ENCODE data around the gene FAM83B. TPM values are rescaled to one million over a fixed set of nuclear protein-coding genes. Genes with fewer than 3 reads are reported as not detected.

Gene FAM83B
- polyA plus RNA-seq, 1 of the 3 experiments (the other 2 are of a cell fraction): not detected

GRCh38 chr6:54847799-54848597 is 1.4 kb downstream of the FAM83B start (continued):
- TF ChIP-seq USF1 (IDR thresholded peaks at IDR 0.05; ENCODE audit: borderline replicate concordance, low read depth): no peak

GRCh38 chr6:54850114-54850513 is 3.5 kb downstream of the FAM83B start:
- CTCF ChIA-PET: no interaction called here
- 4% methylated on average over 2 of the region's 2 CpGs for WGBS (ENCODE audit: low lambda C conversion rate)
- no peak for DNase-seq

More at GRCh38 chr6:54850114-54850513, 3.5 kb downstream of the FAM83B start:
- Histone ChIP-seq H4K20me1 (ENCODE audit: insufficient read depth) (no peaks in the 10 kb centered on the region), H3K4me3 (ENCODE audit: low read depth in 2 of 2, low read length in 1 of 2) (no peak overlapping the region), H3K9me3 (no peaks in the 10 kb centered on the region), H3K27me3 (ENCODE audit: insufficient read depth) (peaks cover 22% of the 10 kb centered on the region), H3K36me3 (replicated peaks in 1 of 2; ENCODE audit: control insufficient read depth in 1 of 2, insufficient read depth in 2 of 2, low read length in 1 of 2) (no peaks in the 10 kb centered on the region), H3K9me2 (no peaks in the 10 kb centered on the region), H3K79me2 (ENCODE audit: insufficient read depth) (no peaks in the 10 kb centered on the region), H3K9ac (no peak overlapping the region), H3F3A (replicated peaks; ENCODE audit: insufficient read depth) (no peaks in the 10 kb centered on the region), H3K4me1 (ENCODE audit: control insufficient read depth in 1 of 2, insufficient read depth in 2 of 2, low read depth in 1 of 2, low read length in 1 of 2) (no peaks in the 10 kb centered on the region), H3K4me2 (no peak overlapping the region), H3K27ac (ENCODE audit: low read depth in 2 of 2, low read length in 1 of 2) (no peak overlapping the region), H2AFZ (ENCODE audit: low read depth) (no peak overlapping the region)
- TF ChIP-seq MEF2A (IDR thresholded peaks at IDR 0.05; ENCODE audit: borderline replicate concordance, low read depth): no peak
- no peak for TF ChIP-seq POLR2AphosphoS5 (IDR thresholded peaks at IDR 0.05; ENCODE audit: low read depth, low read length)
- TF ChIP-seq RAD21 (IDR thresholded peaks at IDR 0.05; ENCODE audit: low read length): no peak
- no peak for TF ChIP-seq USF1 (IDR thresholded peaks at IDR 0.05; ENCODE audit: borderline replicate concordance, low read depth)
- no peak for TF ChIP-seq NFIC (IDR thresholded peaks at IDR 0.05; ENCODE audit: borderline replicate concordance)
- no peak for TF ChIP-seq MAX (IDR thresholded peaks at IDR 0.05; ENCODE audit: low read depth)
- TF ChIP-seq REST (IDR thresholded peaks at IDR 0.05; ENCODE audit: low read depth, low read length): no peak
- TF ChIP-seq EZH2phosphoT487 (IDR thresholded peaks at IDR 0.05; ENCODE audit: borderline replicate concordance, low read depth): no peak
- TF ChIP-seq CHD2 (IDR thresholded peaks at IDR 0.05; ENCODE audit: low read length, partially characterized antibody): no peak
- TF ChIP-seq ZBTB33 (IDR thresholded peaks at IDR 0.05; ENCODE audit: borderline replicate concordance, low read depth): no peak
- no peak for TF ChIP-seq TAF1 (IDR thresholded peaks at IDR 0.05; ENCODE audit: borderline replicate concordance, low read depth, low read length)
- TF ChIP-seq MXI1 (IDR thresholded peaks at IDR 0.05; ENCODE audit: low read depth, low read length): no peak
- TF ChIP-seq SIN3A (IDR thresholded peaks at IDR 0.05; ENCODE audit: borderline replicate concordance, low read depth, low read length): no peak
- no peak for TF ChIP-seq FOXJ3 (CRISPR knock-in tag; IDR thresholded peaks at IDR 0.05)
- TF ChIP-seq ELF1 (IDR thresholded peaks at IDR 0.05): no peak
- no peak for TF ChIP-seq GATA2 (CRISPR knock-in tag; IDR thresholded peaks at IDR 0.05)
- no peak for TF ChIP-seq SMC3 (IDR thresholded peaks at IDR 0.05; ENCODE audit: low read depth, low read length)
- no peak for TF ChIP-seq FOSL2 (IDR thresholded peaks at IDR 0.05; ENCODE audit: borderline replicate concordance, low read depth)
- TF ChIP-seq GABPA (IDR thresholded peaks at IDR 0.05; ENCODE audit: low read depth): no peak
- no peak for TF ChIP-seq RXRA (IDR thresholded peaks at IDR 0.05; ENCODE audit: borderline replicate concordance, low read depth)
- POLR2A ChIA-PET: no interaction called here

Data from SK-N-SH (cell line).